ENCODE data around the gene TCF12.

Gene TCF12

DNA sequence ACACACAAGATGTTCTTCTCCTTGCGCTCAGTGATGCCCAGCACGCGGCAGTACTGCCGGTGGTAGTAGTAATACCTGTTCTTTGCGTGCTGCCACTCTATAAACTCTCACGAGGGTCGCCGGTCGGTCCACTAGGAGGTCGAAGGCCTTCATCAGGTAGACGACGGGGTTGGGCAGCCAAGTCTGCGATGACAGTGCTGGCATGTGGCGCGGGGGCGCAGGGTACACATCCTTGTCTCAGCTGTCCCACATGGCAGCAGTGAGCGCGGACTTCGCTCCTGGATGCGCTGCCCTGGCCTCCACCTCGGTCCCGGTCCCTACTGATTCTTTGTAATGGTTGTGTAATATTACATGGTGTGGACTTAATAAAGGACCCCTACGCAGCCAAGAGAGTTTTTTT, 407.8 kb downstream of the TCF12 start:
- DNase-seq: no peak

DNA sequence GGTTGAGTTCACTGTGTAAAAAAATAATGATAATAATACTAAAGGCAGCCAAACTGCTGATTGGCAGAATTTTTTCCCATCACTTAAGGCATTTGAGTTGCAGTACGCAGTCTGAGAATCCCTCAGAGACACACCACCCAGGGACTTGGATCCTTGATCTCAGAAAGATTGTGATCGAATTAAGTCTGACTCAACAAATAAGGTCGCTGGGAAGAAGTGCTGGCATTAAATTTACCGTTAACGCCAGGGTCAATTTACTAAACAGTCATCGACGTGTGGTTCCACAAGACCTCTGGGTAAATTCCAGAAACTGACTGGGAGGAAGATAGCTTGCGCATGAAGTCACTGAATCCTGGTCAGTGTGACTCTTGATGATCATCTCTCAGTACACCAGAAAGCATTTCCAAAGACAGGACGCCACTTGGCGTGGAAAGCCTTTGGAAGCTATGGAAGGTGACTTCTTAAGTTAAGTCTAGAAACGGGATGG, 409.6 kb downstream of the TCF12 start:
- no peak for DNase-seq

DNA sequence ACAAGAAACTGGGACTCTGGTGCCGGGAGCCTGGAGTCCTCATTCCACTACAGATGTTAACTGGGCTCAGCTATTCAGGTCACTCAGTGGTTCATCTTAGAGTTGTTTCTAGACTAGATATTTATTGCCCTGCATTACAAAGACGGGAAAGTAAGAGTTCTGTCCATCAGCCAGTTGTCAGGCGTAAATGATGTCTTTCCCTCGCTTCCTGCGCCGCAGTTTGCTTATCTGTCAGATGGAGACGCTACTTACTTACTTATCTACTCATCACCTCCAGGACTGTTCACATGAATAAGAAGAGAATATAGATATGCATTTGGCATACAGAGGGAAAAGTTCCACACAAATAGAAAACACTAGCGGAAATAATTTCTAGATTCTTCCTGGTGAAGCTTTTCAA, 410.0 kb downstream of the TCF12 start:
- DNase-seq: no peak

DNA sequence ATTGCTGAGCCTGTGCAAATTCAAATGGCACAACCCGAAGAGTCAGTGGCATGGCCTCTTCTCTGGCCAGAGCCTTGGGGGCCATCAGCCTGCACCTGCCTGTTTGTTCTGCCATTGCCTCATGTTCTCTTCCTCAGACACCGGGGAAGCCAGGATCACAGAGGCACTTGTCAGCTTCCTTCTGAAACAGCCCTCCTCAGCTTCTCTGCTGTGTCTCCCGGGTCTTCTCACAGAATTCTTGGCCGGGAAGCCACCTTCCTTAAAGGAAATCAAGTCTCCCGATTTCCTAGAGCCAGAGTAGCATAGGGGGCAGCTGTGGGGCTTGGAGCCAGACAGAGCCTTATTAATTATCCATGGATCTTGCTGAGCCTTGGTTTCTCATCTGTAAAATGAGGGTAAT, 410.5 kb downstream of the TCF12 start:
- DNase-seq: no peak

DNA sequence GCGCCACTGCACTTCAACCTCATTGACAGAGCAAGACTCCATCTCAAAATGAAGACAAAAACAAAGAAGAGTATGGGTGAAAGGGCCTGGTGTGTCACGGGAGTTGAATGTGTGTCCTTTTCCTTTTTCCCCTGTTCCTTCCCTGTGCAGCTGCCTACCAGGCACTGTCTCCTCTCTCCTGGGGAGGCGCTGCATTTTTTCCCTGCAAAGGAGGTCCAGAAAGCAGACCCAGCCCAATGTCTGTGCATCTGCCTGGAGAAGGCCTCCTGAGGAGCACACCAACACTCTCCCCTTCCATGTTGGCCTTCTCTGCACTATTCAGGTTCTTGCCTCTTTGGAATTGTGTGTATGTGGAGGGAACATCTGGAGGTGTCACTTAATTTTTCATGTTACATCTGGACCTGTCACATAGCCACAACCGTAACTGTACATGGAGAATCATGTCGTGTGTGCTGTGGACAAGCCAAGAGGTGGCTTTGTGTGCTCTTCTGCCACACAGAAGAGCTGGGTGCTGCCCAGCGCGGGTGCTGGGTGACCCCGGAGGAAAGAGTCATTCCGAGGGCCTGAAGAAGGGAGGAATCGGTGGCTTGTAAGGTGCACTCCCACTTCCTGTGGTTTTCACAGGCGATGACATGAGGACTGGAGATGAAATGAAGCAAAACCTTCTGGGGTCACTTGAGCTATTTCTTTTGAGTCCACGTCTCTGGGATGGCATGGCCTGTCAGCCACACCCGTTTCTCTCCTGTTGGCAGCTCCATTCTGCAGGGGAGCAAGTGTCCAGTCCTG, 411.3 kb downstream of the TCF12 start:
- DNase-seq: no peak

DNA sequence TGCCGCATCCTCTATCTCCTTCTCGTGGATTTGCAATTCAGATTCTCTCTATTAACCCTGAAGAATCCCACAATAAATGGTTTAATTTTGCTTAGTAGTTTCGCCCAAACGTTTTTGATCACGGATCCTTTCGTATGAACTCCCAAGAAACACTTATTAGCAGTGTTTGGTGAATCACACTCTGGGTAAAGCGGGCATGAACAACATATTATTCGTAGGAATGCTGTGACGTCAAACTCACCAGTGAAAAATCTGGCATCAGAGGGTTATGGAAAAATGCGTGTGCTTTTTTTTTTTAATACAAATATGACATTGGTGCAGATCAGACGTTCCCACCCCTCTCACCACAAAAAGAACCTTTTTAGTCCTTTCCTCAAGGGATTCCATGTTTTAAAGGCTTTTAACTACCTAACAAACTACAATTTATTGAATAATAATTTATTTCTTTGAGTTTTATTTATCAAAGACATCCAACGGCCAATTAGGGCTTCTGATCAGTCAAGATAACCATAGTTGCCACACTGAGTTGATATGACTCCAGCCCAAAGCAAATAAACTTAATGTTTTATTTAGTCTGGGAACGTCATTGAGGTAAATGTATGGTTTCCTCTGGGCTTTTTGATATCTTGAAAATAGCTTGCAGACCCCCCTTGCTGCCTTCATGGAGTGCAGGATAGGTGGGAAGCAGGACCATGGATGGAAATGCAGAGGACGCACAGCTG, 412.3 kb downstream of the TCF12 start:
- DNase-seq: no peak

DNA sequence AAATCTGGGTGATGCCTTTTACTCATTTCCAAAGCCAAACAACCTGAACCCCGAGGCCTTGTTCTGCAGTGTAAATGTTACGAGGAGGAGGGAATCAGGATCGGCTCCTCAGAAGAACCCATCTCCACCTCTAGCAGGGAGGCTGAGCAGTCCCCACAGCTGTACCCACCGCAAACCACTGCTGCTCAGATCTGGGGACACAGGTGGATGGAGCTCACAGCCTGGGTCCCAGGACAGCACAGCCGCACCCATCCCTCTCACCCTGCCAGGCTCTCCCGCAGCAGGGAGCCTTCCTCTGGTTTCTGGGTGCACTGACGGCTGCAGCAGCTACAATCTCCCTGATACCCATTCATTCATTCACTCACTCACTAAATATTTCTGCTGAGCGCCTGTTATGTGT, 413.9 kb downstream of the TCF12 start:
- no peak for DNase-seq

DNA sequence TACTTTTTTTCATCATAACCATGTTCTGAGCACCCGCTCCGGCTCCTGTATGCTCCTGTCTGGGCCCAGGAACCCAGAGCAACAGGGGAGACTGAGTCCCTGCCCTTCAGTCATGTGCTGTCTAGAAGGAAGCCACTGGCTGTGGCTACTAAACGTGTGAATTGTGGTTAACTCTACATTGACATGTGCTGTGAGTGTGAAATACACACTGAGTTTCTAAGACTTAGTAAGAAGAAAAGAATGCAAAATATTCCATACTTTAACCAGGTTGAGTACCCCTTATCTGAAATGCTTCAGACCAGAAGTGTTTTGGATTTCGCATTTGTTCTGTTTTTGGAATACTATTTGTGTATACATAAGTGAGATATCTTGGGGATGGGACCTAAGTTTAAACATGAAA, 415.0 kb downstream of the TCF12 start:
- DNase-seq: no peak

DNA sequence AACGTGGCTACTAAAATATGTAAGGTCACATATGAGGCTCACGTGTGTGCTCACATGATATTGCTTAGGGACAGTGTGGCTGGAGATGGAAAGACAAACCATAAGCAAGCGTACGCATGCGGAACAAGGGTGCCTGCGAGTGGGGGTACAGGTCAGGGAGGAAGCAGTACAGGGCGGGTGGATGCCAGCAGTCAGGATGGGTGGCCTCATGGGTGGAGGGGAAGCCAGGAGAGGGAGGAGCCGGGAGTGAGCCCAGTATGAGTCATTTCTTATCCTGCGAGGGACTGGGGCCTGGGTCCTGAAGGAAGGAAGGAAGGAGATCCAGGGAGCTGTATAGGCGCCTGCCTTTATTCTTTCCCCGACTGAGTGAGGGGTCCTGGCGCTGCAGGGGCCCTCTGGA, 415.8 kb downstream of the TCF12 start:
- no peak for DNase-seq

DNA sequence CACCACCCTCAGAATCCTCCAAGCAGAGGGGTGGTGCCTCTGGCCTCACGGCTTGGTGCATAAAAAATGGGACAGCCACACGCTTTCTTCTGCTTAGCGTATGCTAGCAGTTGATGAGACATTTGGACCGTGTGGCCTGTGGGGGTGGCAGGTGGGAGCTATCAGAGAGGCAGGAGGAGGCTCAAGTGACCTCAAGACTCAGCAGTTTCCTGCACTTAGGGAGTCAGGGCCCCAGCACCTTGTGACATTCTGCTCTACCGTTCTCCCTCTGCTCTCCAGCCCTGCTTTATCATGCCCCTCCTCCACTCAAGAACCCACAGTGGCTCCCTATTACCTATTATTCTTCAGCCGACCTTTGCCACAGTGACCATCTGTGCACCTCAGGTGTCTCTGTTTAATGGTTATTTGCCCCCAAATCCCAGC, 416.9 kb downstream of the TCF12 start:
- DNase-seq: no peak

DNA sequence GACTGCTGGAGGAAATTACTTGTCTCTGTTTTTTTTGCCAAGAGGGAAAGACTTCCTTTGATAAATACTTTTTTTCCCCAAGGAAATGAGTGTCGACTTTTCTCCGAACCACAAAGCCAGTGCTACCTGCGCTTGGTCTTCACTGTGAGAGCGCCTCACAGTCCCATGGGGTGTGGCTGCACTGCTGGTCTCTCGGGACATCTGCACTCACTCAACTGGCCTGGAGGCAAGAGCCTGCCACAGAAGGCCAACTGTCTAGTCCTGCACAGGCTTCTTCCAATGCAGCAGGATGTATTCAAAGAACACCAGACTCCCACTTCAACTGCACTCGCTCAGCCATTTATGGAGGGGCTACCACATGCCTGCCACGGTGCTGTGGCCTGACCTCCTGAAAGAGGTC, 417.3 kb downstream of the TCF12 start:
- DNase-seq: no peak

DNA sequence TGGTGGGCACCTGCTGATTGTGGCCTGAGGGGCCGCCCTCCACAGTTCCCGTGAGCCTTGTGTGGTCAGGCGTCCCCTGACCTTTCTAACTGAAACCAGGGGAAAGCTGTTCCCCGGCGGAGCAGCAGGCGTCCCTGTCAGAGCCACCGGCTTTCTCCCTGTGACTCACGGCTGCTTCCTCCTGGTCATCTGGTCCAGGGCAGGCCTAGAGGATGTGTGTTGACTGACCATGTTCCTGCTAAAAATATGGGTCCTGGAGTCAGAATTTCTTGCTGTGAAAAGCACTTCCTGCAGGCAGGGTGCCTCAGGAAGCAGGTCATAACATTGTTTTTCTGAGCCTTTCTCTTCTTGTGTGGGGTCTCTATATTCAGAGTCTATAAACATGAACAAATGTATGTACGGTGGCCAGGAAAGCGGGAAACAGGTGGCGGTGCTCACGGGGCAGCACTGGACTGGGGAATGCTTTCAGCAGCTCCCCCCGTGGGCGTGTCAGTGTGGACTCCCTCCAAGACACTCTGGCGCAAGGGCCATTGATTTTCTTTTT, 419.5 kb downstream of the TCF12 start:
- no peak for DNase-seq

DNA sequence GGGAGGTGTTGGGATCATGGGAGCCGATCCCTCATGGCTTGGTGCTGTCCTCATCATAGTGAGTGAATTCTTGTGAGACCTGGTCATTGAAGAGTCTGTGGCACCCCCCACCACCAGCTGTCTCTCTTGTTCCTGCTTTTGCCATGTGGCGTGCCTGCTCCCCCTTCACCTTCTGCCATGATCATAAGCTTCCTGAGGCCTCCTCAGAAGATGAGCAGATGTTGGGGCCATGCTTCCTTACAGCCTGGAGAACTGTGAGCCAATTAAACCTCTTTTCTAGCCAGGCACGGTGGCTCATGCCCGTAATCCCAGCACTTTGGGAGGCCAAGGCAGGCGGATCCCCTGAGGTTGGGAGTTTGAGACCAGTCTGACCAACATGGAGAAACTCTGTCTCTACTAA, 420.9 kb downstream of the TCF12 start:
- DNase-seq: no peak
